ENCODE measurements around the gene WDR75.

Gene WDR75

GRCh38 chr2:189504238-189504637 lies 63.0 kb downstream of the WDR75 start:
- TF ChIP-seq CTCF (conservative IDR thresholded peaks at IDR 0.05; ENCODE audit: low read depth, low read length) = no peak
- no peak for DNase-seq (ENCODE audit: low read depth)
- no peak overlapping the region for H3K4me3 ChIP-seq (ENCODE audit: low read depth, low read length)

- H3K4me3 ChIP-seq (ENCODE audit: low read depth, low read length) = no peak overlapping the region
- peak; percentile 4 for TF ChIP-seq CTCF (conservative IDR thresholded peaks at IDR 0.05; ENCODE audit: low read depth, low read length)
- DNase-seq (ENCODE audit: low read depth) = no peak
Measured at GRCh38 chr2:189505492-189505891, 64.2 kb downstream of the WDR75 start.

- DNase-seq (ENCODE audit: low read depth) = peak; percentile 30
- H3K4me3 ChIP-seq (ENCODE audit: low read depth, low read length) = no peak overlapping the region
- no peak for TF ChIP-seq CTCF (conservative IDR thresholded peaks at IDR 0.05; ENCODE audit: low read depth, low read length)
Measured at GRCh38 chr2:189506514-189506976, 65.3 kb downstream of the WDR75 start.

- H3K4me3 ChIP-seq (ENCODE audit: low read depth, low read length) = no peak overlapping the region
- TF ChIP-seq CTCF (conservative IDR thresholded peaks at IDR 0.05; ENCODE audit: low read depth, low read length) = no peak
- DNase-seq (ENCODE audit: low read depth) = no peak
Measured at GRCh38 chr2:189511210-189511959, 70.1 kb downstream of the WDR75 start.

GRCh38 chr2:189511960-189512319 lies 70.7 kb downstream of the WDR75 start:
- no peak for DNase-seq (ENCODE audit: low read depth)
- no peak for TF ChIP-seq CTCF (conservative IDR thresholded peaks at IDR 0.05; ENCODE audit: low read depth, low read length)
- no peak overlapping the region for H3K4me3 ChIP-seq (ENCODE audit: low read depth, low read length)

GRCh38 chr2:189512879-189513278 lies 71.6 kb downstream of the WDR75 start:
- H3K4me3 ChIP-seq (ENCODE audit: low read depth, low read length) = no peak overlapping the region
- peak; percentile 16 for DNase-seq (ENCODE audit: low read depth)
- TF ChIP-seq CTCF (conservative IDR thresholded peaks at IDR 0.05; ENCODE audit: low read depth, low read length) = no peak

- no peak overlapping the region for H3K4me3 ChIP-seq (ENCODE audit: low read depth, low read length)
- DNase-seq (ENCODE audit: low read depth) = no peak
- no peak for TF ChIP-seq CTCF (conservative IDR thresholded peaks at IDR 0.05; ENCODE audit: low read depth, low read length)
Measured at GRCh38 chr2:189514104-189514503, 72.8 kb downstream of the WDR75 start.
